T-helper 22 cell (primary cell): ENCODE measurements around the gene TRIM27.
A peak's percentile ranks its signal among the peaks of the same experiment; 100 is the strongest.
"Not testable (repeated sequence)": the region's sequence is repeated elsewhere in the genome, so short reads cannot be mapped to it uniquely, and the experiment has no call there.

Experiments used
- DNase-seq: peaks from one replicate; pipeline ENCODE4 v3.0.0-alpha.2; 2020; ENCODE audit warnings: low read depth

TRIM27 gene, protein sequence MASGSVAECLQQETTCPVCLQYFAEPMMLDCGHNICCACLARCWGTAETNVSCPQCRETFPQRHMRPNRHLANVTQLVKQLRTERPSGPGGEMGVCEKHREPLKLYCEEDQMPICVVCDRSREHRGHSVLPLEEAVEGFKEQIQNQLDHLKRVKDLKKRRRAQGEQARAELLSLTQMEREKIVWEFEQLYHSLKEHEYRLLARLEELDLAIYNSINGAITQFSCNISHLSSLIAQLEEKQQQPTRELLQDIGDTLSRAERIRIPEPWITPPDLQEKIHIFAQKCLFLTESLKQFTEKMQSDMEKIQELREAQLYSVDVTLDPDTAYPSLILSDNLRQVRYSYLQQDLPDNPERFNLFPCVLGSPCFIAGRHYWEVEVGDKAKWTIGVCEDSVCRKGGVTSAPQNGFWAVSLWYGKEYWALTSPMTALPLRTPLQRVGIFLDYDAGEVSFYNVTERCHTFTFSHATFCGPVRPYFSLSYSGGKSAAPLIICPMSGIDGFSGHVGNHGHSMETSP

GRCh38 chr6:28923318-28924102 lies at the start of gene TRIM27:
TSS of gene TRIM27 (minus strand) at chr6:28923985. CDS start at chr6:28923632, 353 bp downstream.
- peak; percentile 59 for DNase-seq

- not testable (repeated sequence) for DNase-seq
Measured at GRCh38 chr6:28970056-28970455, 46.3 kb upstream of the TRIM27 start.

- DNase-seq, result no peak
Measured at GRCh38 chr6:28969129-28969528, 45.3 kb upstream of the TRIM27 start.

DNA sequence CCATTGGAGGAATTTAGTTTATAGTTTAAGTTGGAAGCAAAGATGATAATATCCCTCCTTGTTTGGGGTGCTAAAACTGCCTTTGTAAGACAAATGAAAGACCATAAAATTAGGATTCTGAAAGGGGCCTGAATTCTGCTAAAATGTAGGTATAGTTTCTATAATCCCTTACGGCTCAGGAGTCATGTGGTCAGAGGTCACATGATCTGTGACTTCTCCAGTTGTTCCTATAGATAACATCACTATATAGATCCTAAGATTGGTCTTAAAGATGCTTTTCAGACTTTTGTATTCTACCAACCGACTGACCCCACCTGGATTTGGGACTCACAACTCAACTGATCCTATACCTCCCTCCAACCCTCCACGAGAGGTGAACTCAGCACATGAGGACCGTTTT lies 44.7 kb upstream of the TRIM27 start:
- no peak for DNase-seq

DNA sequence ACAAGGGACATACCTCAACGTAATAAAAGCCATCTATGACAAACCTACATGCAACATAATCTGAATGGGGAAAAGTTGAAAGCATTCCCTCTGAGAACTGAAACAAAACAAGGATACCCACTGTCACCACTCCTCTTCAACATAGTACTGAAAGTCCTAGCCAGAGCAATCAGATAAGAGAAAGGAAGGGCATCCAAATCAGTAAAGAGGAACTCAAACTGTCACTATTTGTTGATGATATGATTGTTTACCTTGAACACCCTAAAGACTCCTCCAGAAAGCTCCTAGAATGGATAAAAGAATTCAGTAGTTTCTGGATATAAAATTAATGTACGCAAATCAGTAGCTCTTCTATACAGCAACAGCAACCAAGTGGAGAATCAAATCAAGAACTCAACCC lies 41.9 kb upstream of the TRIM27 start:
- no peak for DNase-seq

DNA sequence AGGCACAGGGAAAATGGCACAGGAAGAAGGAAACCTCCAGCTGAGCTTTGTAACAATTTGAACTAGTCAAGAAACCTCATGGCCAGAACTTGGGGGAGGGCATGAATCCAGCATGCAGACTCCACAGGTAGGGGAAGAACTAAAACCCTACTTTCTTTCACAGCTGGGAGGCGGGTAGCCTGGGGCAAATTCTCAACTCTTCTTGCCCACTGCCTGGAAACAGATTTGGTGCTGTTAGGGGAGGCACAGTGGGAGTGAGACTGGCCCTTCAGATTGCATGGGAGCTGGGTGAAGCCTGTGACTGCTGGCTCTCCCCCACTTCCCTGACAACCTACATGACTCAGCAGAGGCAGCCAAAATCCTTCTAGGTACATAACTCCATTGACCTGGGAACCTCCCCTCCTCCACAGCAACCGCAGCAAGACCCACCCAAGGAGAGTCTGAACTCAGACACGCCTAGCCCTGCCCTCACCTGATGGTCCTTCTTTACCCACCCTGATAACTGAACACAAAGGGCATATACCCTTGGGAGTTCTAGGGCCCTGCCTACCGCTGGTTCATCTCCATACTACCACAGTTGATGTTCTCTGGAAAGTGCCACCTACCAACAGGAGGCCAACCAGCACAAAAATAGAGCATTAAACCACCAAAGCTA lies 37.2 kb upstream of the TRIM27 start:
- DNase-seq, result no peak

DNA sequence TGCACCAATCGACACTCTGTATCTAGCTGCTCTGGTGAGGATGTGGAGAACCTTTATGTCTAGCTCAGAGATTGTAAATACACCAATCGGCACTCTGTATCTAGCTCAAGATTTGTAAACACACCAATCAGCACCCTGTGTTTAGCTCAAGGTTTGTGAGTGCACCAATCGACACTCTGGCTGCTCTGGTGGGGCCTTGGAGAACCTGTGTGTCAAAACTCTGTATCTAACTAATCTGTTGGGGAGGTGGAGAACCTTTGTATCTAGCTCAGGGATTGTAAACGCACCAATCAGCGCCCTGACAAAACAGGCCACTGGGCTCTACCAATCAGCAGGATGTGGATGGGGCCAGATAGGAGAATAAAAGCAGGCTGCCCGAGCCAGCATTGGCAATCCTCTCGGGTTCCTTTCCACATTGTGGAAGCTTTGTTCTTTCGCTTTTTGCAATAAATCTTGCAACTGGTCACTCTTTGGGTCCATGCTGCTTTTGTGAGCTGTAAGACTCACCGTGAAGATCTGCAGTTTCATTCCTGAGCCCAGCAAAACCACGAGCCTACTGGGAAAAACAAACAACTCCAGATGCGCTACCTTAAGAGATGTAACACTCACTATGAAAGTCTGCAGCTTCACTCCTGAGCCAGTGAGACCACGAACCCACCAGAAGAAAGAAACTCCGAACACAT lies 34.9 kb upstream of the TRIM27 start:
- DNase-seq, result not testable (repeated sequence)

- DNase-seq, result not testable (repeated sequence)
Measured at GRCh38 chr6:28957795-28958314, 34.1 kb upstream of the TRIM27 start.

GRCh38 chr6:28956331-28956730 lies 32.5 kb upstream of the TRIM27 start:
- DNase-seq, result no peak

DNA sequence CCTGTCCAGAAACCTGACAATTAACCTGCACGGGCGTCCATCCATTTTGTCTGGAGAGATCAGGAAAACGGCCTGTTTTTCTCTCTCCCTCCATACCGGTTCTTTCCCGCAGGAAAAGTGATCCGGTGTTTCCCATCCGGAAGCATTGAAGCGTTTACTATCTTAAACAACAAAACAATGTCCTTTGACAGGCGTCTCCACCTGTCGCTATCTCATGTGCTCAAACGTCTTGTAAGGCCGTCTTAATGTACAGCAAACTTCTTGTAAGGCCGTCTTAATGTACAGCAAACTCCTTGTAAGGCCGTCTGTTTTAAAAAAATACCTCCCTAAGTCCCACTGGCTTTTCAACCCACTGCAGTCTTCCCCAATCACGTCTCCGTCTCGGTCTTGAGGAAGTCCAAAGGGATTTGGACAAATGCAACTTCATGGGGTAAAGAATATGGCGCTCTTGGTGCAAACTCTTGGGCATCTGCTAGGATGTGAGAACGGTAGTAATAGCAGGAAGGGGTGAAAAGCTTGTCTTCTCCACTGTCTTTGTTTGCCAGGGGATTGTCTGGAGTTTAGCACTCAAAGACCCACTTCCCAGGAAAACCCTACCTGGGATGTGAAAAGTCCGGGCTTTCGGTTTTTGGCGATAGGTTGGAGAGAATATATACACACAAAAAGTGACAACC lies 29.9 kb upstream of the TRIM27 start:
- DNase-seq, result no peak

GRCh38 chr6:28953039-28953584 lies 29.3 kb upstream of the TRIM27 start:
- DNase-seq, result no peak

GRCh38 chr6:28949656-28950195 lies 25.9 kb upstream of the TRIM27 start:
- not testable (repeated sequence) for DNase-seq

GRCh38 chr6:28948782-28949486 lies 25.1 kb upstream of the TRIM27 start:
- DNase-seq, result no peak

- no peak for DNase-seq
Measured at GRCh38 chr6:28947831-28948270, 24.1 kb upstream of the TRIM27 start.

DNA sequence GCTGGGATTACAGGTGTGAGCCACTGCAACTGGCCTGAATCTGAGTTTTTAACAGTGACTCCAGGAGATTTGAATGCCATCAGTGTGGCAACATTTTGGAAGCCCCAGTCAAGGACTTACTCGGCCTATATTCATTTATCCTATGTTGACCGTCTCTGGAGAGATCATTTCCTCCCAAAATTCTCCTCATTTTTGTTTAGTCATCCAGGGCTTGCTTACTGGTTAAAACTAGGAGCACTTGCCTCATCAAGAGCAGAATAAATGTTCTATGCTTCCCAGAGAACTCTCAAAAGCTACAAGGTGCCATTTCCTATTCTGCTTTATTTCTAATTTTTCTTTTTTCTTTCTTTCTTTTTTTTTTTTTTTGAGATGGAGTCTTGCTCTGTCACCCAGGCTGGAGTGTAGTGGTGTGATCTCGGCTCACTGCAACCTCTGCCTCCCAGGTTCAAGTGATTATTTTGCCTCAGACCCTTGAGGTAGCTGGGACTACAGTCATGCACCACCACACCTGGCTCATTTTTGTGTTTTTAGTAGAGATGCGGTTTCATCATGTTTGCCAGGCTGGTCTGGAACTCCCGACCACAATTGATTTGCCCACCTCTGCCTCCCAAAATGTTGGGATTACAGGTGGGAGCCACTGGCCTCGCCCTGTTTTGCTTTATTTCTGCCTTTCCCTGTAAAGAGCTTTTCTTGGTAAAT lies 23.4 kb upstream of the TRIM27 start:
- DNase-seq, result no peak

- DNase-seq, result no peak
Measured at GRCh38 chr6:28945349-28945748, 21.6 kb upstream of the TRIM27 start.

DNA sequence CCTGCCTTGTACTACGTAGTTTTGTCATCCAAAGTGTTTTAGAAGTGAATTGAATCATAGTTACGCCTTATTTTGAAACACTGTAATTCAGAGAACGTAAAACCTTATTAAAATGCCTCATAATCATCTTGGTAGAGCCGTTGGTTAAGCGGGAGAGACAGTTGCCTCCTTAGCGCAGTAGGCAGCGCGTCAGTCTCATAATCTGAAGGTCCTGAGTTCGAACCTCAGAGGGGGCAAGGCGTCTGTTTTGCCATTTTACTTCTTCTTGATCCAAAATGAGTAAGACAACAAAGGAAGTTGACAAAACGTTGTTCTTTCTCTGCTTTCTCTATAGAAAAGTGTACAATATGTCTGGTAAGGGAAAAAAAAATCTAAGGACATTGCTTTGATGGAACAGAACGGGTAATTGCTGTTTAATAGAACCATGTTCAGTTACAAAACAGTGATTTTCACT lies 20.7 kb upstream of the TRIM27 start:
- DNase-seq, result peak; percentile 23

DNA sequence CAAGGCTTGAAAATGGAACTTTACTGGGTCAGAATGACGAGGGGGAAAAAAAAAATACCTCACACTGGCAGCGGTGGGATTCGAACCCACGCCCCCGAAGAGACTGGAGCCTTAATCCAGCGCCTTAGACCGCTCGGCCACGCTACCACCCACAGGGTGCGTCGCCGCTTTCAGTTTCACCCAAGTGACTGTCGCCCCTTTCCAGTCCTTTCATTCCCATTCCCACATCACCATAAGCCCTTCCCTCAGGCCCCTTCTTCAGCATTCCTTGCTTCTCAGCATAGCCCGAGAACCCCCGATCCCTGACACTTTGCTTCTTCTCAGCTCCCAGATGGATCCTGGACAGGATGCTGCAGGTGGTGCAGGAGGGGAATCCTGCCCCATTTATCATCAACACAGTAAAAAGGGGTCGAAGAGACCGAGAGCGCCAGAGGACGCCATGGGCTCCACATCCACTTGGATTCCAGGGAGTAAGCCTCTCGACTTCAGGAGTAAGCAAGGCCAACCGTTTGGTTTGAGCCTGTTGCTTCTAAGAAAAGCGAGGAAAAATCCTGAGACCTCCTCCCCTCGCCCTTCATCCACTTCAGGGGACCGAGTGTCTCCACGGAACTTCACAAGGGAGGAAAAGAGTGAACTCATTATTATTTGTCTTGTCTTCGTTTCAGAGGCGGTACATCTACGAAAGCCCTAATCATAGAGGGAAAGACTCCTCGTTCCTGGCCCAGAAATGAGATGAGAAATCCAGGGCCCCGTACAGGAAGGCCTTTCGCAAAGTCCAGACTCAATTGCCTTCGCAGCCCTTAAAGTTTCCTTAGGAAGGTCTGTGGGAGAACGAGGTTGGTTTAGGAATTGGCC lies 20.0 kb upstream of the TRIM27 start:
- DNase-seq, result no peak
